Stimulated activated CD8-positive, alpha-beta memory T cell treated with anti-CD3 and anti-CD28 coated beads, Interleukin-4, amount 100 ng/mL, for 24 hours (primary cell): ENCODE measurements around the gene DCTN3.

Experiments
- DNase-seq: peaks from one replicate; pipeline ENCODE4 v3.0.0-alpha.2; 2020; ENCODE audit warnings: low read depth

The DCTN3 gene

GRCh38 chr9:34623374-34624235 lies 3.3 kb upstream of the DCTN3 start:
- no peak for DNase-seq

GRCh38 chr9:34615132-34615531 lies 5.2 kb downstream of the DCTN3 start:
- DNase-seq, result no peak

GRCh38 chr9:34612788-34613390 lies 7.4 kb downstream of the DCTN3 start:
- peak; percentile 48 for DNase-seq

GRCh38 chr9:34611811-34612787 lies 8.2 kb downstream of the DCTN3 start, which contains the start of gene RPP25L:
TSS of gene RPP25L (minus strand) at chr9:34612097. CDS start at chr9:34611296, 801 bp downstream.
- peak; percentile 76 for DNase-seq

- DNase-seq, result no peak
These were observed 9.0 kb downstream of the DCTN3 start for GRCh38 chr9:34611251-34611810.

GRCh38 chr9:34610434-34611206 lies 9.7 kb downstream of the DCTN3 start:
- no peak for DNase-seq

GRCh38 chr9:34607331-34607730 lies 13.0 kb downstream of the DCTN3 start:
- DNase-seq, result no peak

GRCh38 chr9:34606905-34607304 lies 13.4 kb downstream of the DCTN3 start:
- DNase-seq, result no peak

GRCh38 chr9:34606190-34606589 lies 14.1 kb downstream of the DCTN3 start:
- no peak for DNase-seq

- peak; percentile 76 for DNase-seq
These were observed 16.6 kb downstream of the DCTN3 start for GRCh38 chr9:34603610-34604231.

- DNase-seq, result no peak
These were observed 18.2 kb downstream of the DCTN3 start for GRCh38 chr9:34601937-34602573.

GRCh38 chr9:34600908-34601307 lies 19.4 kb downstream of the DCTN3 start:
- DNase-seq, result no peak

GRCh38 chr9:34599546-34599945 lies 20.7 kb downstream of the DCTN3 start:
- DNase-seq, result no peak

GRCh38 chr9:34594177-34594576 lies 26.1 kb downstream of the DCTN3 start:
- DNase-seq, result no peak

- DNase-seq, result no peak
These were observed 27.2 kb downstream of the DCTN3 start for GRCh38 chr9:34592895-34593601.

GRCh38 chr9:34591917-34592866 lies 28.1 kb downstream of the DCTN3 start:
- no peak for DNase-seq

- DNase-seq, result peak; percentile 70
These were observed 28.9 kb downstream of the DCTN3 start for GRCh38 chr9:34591248-34591916.
